HepG2 (cell line): ENCODE measurements around the gene P2RX5. TPM values are rescaled to one million over a fixed set of nuclear protein-coding genes. Genes with fewer than 3 reads are reported as not detected.

Experiments used
- GABPA ChIP-seq, 2 experiments: IDR thresholded peaks; 2 replicates each; pipeline ENCODE4 v1.6.1; 2011 to 2016; ENCODE audit warnings: low read depth in 2 of 2, low read length in 1 of 2, missing biosample characterization in 1 of 2, missing genetic modification characterization in 1 of 2
- HIVEP1 ChIP-seq: sonication (generic); formaldehyde crosslinking; IDR thresholded peaks from 2 replicates; pipeline ENCODE4 v1.4.0; 2020; ENCODE audit warnings: mild to moderate bottlenecking, missing genetic modification reagents
- KAT2B ChIP-seq: fragments of 150-350 bp; IDR thresholded peaks from 2 replicates; pipeline ENCODE4 v1.6.1; 2014; ENCODE audit warnings: low read depth, low read length, borderline replicate concordance
- KDM2A ChIP-seq: sonication (generic); formaldehyde crosslinking; IDR thresholded peaks from 2 replicates; pipeline ENCODE4 v1.4.0; 2020; ENCODE audit warnings: low read depth, missing genetic modification reagents, borderline replicate concordance
- KLF13 ChIP-seq: sonication (generic); formaldehyde crosslinking; IDR thresholded peaks from 2 replicates; pipeline ENCODE4 v1.4.0; 2020; ENCODE audit warnings: mild to moderate bottlenecking, missing genetic modification reagents
- MAFK ChIP-seq, 2 experiments: IDR thresholded peaks in 1 of 2; conservative IDR thresholded peaks in 1 of 2; 2 replicates each; pipeline ENCODE4 v1.6.1; 2011; ENCODE audit warnings: improper control_type of control experiment in 2 of 2, low read length in 2 of 2
- MBNL3 ChIP-seq: fragments of 250-450 bp; sonication (Bioruptor Pico); conservative IDR thresholded peaks from 2 replicates; pipeline ENCODE4 v1.8.0; 2022; ENCODE audit warnings: mild to moderate bottlenecking, inconsistent platforms
- MIER3 ChIP-seq: IDR thresholded peaks from 2 replicates; pipeline ENCODE4 v1.6.1; 2016; ENCODE audit warnings: missing compliant biosample characterization, borderline replicate concordance
- NR2F6 ChIP-seq, 2 experiments: IDR thresholded peaks; 2 replicates each; pipeline ENCODE4 v1.6.1; 2016; ENCODE audit warnings: antibody characterized with exemption in 1 of 2, mild to moderate bottlenecking in 1 of 2
- NRL ChIP-seq: sonication (generic); formaldehyde crosslinking; IDR thresholded peaks from 2 replicates; pipeline ENCODE4 v1.5.0; 2020; ENCODE audit warnings: missing genetic modification reagents, mild to moderate bottlenecking, moderate library complexity, borderline replicate concordance
- PAX8 ChIP-seq: sonication (generic); formaldehyde crosslinking; IDR thresholded peaks from 2 replicates; pipeline ENCODE4 v1.8.0; 2022; ENCODE audit warnings: mild to moderate bottlenecking, missing genetic modification reagents, borderline replicate concordance
- PITX1 ChIP-seq: sonication (generic); formaldehyde crosslinking; IDR thresholded peaks from 2 replicates; pipeline ENCODE4 v1.5.1; 2020; ENCODE audit warnings: mild to moderate bottlenecking, missing genetic modification reagents
- PRPF4 ChIP-seq: fragments of 200-400 bp; formaldehyde crosslinking; IDR thresholded peaks from 2 replicates; pipeline ENCODE4 v1.6.1; 2016; ENCODE audit warnings: low read length, low read depth; ENCODE audit not compliant: poor library complexity, severe bottlenecking
- RNF2 ChIP-seq: fragments of 450-650 bp; conservative IDR thresholded peaks from 2 replicates; pipeline ENCODE4 v1.6.1; 2016; ENCODE audit warnings: low read depth
- TGIF2 ChIP-seq: IDR thresholded peaks from 2 replicates; pipeline ENCODE4 v1.6.1; 2016; ENCODE audit warnings: control low read depth, missing compliant biosample characterization
- THAP11 ChIP-seq: IDR thresholded peaks from 2 replicates; pipeline ENCODE4 v1.6.1; 2016; ENCODE audit warnings: missing biosample characterization, missing genetic modification reagents
- THYN1 ChIP-seq: sonication (generic); formaldehyde crosslinking; IDR thresholded peaks from 2 replicates; pipeline ENCODE4 v1.8.1; 2023; ENCODE audit warnings: low read depth, mild to moderate bottlenecking, moderate library complexity, missing genetic modification reagents, borderline replicate concordance
- UBTF ChIP-seq: sonication (generic); formaldehyde crosslinking; IDR thresholded peaks from 2 replicates; pipeline ENCODE4 v1.4.0; 2020; ENCODE audit warnings: mild to moderate bottlenecking, missing genetic modification reagents
- ZBTB8A ChIP-seq: sonication (generic); formaldehyde crosslinking; IDR thresholded peaks from 2 replicates; pipeline ENCODE4 v1.4.0; 2020; ENCODE audit warnings: mild to moderate bottlenecking, low read depth, missing genetic modification reagents, borderline replicate concordance
- ZC3H4 ChIP-seq: sonication (generic); formaldehyde crosslinking; IDR thresholded peaks from 2 replicates; pipeline ENCODE4 v1.4.0; 2020; ENCODE audit warnings: missing genetic modification reagents, borderline replicate concordance
- ZMYM2 ChIP-seq: sonication (generic); formaldehyde crosslinking; IDR thresholded peaks from 2 replicates; pipeline ENCODE4 v1.8.0; 2022; ENCODE audit warnings: mild to moderate bottlenecking, missing genetic modification reagents
- ZNF256 ChIP-seq: sonication (generic); formaldehyde crosslinking; conservative IDR thresholded peaks from 2 replicates; pipeline ENCODE4 v1.4.0; 2020; ENCODE audit warnings: missing genetic modification reagents
- ZNF329 ChIP-seq: sonication (generic); formaldehyde crosslinking; IDR thresholded peaks from 2 replicates; pipeline ENCODE4 v1.9.0; 2021; ENCODE audit warnings: low read depth, mild to moderate bottlenecking, missing genetic modification reagents
- ZNF44 ChIP-seq: sonication (generic); formaldehyde crosslinking; IDR thresholded peaks from 2 replicates; pipeline ENCODE4 v1.5.1; 2020; ENCODE audit warnings: mild to moderate bottlenecking, missing genetic modification reagents
- ZNF563 ChIP-seq: sonication (generic); formaldehyde crosslinking; IDR thresholded peaks from 2 replicates; pipeline ENCODE4 v1.8.0; 2022; ENCODE audit warnings: mild to moderate bottlenecking, moderate library complexity, missing genetic modification reagents
- ZNF768 ChIP-seq: sonication (generic); formaldehyde crosslinking; IDR thresholded peaks from 2 replicates; pipeline ENCODE4 v1.4.0; 2020; ENCODE audit warnings: missing genetic modification reagents
- ZSCAN20 ChIP-seq: sonication (generic); formaldehyde crosslinking; IDR thresholded peaks from 2 replicates; pipeline ENCODE4 v1.4.0; 2020; ENCODE audit warnings: missing genetic modification reagents, mild to moderate bottlenecking, borderline replicate concordance
- polyA plus RNA-seq, 8 experiments: library from polyadenylated mRNA; depleted of rRNA in 3 of 8; stranded (reverse) in 7 of 8; unstranded in 1 of 8; fragments of >200 nt; fragmentation: Illumina TruSeq in 4 of 8; extraction: Trizol in 4 of 8; gene quantifications; 2 replicates each; pipeline versions ENCODE4 v1.2.1 to v1.2.3, GENCODE V29; 2011 to 2016; ENCODE audit warnings: low read depth in 4 of 8, missing spikeins in 1 of 8, mixed read lengths in 1 of 8; ENCODE audit not compliant: insufficient read depth in 1 of 8
- total RNA-seq, 5 experiments: library from RNA; depleted of rRNA; stranded (reverse); fragments of >200 nt; fragmentation: Illumina TruSeq; extraction: Trizol; gene quantifications; 2 replicates each; pipeline ENCODE4 v1.2.3, GENCODE V29; 2016; ENCODE audit warnings: low read depth in 1 of 5
- TF ChIP-seq, protein P1 (sequence below): sonication (generic); formaldehyde crosslinking; IDR thresholded peaks from 2 replicates; pipeline ENCODE4 v1.4.0; 2020; ENCODE audit warnings: missing genetic modification reagents; ENCODE audit errors: not compliant biosample characterization

Gene P2RX5
- total and polyA plus RNA-seq, 2 of the 13 experiments (the other 11 are each of a cell fraction or from before 2014, with no cell fraction given) = 0.95 to 1.7 TPM

- 0 out of 2 replicates have a peak, but pooled peaks have one; percentile 13 for TF ChIP-seq HIVEP1 (CRISPR knock-in tag)
- TF ChIP-seq ZNF563 (CRISPR knock-in tag) = 0 out of 2 replicates have a peak, but pooled peaks have one; percentile 4
- no peak for TF ChIP-seq RNF2
- TF ChIP-seq UBTF (CRISPR knock-in tag) = no peak; the same call in 1 of the 2 replicates
- TF ChIP-seq MAFK (conservative IDR thresholded peaks at IDR 0.05 in 1 of 2, IDR thresholded peaks at IDR 0.05 in 1 of 2; ENCODE audit: low read length in 2 of 2) = no peak
- TF ChIP-seq THYN1 (CRISPR knock-in tag) = 0 out of 2 replicates have a peak, but pooled peaks have one; percentile 14
- no peak for TF ChIP-seq MIER3 (CRISPR knock-in tag)
- TF ChIP-seq GABPA (IDR thresholded peaks at IDR 0.05; ENCODE audit: low read depth, low read length) = no peak
- TF ChIP-seq GABPA (CRISPR knock-in tag; IDR thresholded peaks at IDR 0.05; ENCODE audit: low read depth) = peak; percentile 20; the same call in 1 of the 2 replicates
- TF ChIP-seq ZNF44 = no peak
- 0 out of 2 replicates have a peak, but pooled peaks have one; percentile 2 for TF ChIP-seq KDM2A (CRISPR knock-in tag)
- no peak for TF ChIP-seq PAX8 (CRISPR knock-in tag)
- no peak for TF ChIP-seq ZSCAN20 (CRISPR knock-in tag)
- TF ChIP-seq ZC3H4 = no peak
- no peak for TF ChIP-seq ZNF329 (CRISPR knock-in tag)
- peak; percentile 24; the same call in 1 of the 2 replicates for TF ChIP-seq PITX1 (CRISPR knock-in tag)
- no peak for TF ChIP-seq KLF13 (CRISPR knock-in tag)
- no peak for TF ChIP-seq THAP11
- TF ChIP-seq ZNF256 (CRISPR knock-in tag) = no peak
- TF ChIP-seq ZBTB8A (CRISPR knock-in tag) = peak; percentile 37; the same call in 1 of the 2 replicates
- TF ChIP-seq NR2F6 (IDR thresholded peaks at IDR 0.05) = peak; percentile 50; the same call in 1 of the 2 replicates
- peak; percentile 61; the same call in 1 of the 2 replicates for TF ChIP-seq NR2F6 (CRISPR knock-in tag; IDR thresholded peaks at IDR 0.05)
- TF ChIP-seq TGIF2 = 0 out of 2 replicates have a peak, but pooled peaks have one; percentile 42
- peak; percentile 59 for TF ChIP-seq ZNF768
- TF ChIP-seq, protein P1, sequence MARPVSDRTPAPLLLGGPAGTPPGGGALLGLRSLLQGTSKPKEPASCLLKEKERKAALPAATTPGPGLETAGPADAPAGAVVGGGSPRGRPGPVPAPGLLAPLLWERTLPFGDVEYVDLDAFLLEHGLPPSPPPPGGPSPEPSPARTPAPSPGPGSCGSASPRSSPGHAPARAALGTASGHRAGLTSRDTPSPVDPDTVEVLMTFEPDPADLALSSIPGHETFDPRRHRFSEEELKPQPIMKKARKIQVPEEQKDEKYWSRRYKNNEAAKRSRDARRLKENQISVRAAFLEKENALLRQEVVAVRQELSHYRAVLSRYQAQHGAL (CRISPR knock-in tag) = no peak
- TF ChIP-seq NRL = peak; percentile 84
- TF ChIP-seq ZMYM2 (CRISPR knock-in tag) = peak; percentile 84; the same call in 1 of the 2 replicates
- no peak for TF ChIP-seq KAT2B
- TF ChIP-seq PRPF4 = no peak
- no peak for TF ChIP-seq MBNL3 (CRISPR knock-in tag)
These were observed 60.3 kb downstream of the P2RX5 start (continued) for GRCh38 chr17:3635474-3636153.
